Lower leg skin (tissue), 3 donors: ENCODE data around the gene GLI3.

Source experiments
- CTCF ChIP-seq, 3 donors: fragments of 450-650 bp; IDR thresholded peaks; one replicate each; pipeline ENCODE4 v1.5.1; 2016; ENCODE audit warnings: antibody characterized with exemption in 3 of 3, mild to moderate bottlenecking in 3 of 3, moderate library complexity in 2 of 3
- POLR2A ChIP-seq, 2 donors: fragments of 450-650 bp; IDR thresholded peaks; one replicate each; pipeline ENCODE4 v1.6.1; 2016 to 2017; ENCODE audit warnings: antibody characterized with exemption in 2 of 2, mild to moderate bottlenecking in 1 of 2, moderate library complexity in 1 of 2

GRCh38 chr7:42065015-42065414 is 172.0 kb downstream of the GLI3 start:
- no peak for TF ChIP-seq CTCF (IDR thresholded peaks at IDR 0.05)
- TF ChIP-seq POLR2A (IDR thresholded peaks at IDR 0.05) = no peak
